Measurements from ENCODE around the gene MBLAC1. TPM values are rescaled to one million over a fixed set of nuclear protein-coding genes. Genes with fewer than 3 reads are reported as not detected.

Gene MBLAC1
- total and polyA plus RNA-seq, 9 of the 15 experiments (the other 6 are each of a cell fraction or from before 2014, with no cell fraction given) = 0.03 to 3.1 (median 0.52) TPM

DNA sequence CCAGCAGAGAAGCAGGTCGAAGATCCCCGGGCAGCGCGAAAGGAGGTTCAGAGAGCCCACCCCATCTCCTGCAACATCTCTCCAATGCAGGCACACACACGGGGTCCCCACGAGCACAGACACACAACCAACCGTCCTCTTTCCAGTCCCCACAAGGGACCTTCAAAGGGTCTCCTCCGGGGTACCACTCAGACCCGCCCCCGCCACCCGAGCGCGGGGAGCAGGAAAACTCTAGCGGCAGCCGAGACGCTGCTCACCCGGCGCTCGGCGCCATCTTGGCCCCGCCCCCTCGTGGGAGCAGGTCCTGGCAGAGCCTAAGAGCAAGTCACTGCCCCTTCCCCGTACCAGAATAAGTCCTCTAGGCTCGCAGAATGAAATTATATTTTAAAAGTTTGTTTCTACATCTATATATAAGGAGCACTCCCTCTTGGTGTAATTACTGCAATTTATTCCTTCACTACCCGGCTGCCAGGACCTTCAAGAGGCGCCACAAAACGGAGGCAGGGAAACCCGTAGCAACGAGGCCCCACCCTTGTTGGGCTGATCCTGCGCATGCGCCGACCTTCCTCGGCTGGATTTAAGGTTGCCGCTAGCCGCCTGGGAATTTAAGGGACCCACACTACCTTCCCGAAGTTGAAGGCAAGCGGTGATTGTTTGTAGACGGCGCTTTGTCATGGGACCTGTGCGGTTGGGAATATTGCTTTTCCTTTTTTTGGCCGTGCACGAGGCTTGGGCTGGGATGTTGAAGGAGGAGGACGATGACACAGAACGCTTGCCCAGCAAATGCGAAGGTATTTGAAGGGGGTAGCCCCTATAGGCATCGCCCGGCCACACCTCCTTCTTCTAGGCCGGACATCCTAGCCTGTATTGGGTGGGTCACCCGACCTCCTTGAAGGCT is 7.4 kb upstream of the MBLAC1 start, which contains the start of the genes CNPY4 and TAF6 (continued):
- TF ChIP-seq, protein P1, sequence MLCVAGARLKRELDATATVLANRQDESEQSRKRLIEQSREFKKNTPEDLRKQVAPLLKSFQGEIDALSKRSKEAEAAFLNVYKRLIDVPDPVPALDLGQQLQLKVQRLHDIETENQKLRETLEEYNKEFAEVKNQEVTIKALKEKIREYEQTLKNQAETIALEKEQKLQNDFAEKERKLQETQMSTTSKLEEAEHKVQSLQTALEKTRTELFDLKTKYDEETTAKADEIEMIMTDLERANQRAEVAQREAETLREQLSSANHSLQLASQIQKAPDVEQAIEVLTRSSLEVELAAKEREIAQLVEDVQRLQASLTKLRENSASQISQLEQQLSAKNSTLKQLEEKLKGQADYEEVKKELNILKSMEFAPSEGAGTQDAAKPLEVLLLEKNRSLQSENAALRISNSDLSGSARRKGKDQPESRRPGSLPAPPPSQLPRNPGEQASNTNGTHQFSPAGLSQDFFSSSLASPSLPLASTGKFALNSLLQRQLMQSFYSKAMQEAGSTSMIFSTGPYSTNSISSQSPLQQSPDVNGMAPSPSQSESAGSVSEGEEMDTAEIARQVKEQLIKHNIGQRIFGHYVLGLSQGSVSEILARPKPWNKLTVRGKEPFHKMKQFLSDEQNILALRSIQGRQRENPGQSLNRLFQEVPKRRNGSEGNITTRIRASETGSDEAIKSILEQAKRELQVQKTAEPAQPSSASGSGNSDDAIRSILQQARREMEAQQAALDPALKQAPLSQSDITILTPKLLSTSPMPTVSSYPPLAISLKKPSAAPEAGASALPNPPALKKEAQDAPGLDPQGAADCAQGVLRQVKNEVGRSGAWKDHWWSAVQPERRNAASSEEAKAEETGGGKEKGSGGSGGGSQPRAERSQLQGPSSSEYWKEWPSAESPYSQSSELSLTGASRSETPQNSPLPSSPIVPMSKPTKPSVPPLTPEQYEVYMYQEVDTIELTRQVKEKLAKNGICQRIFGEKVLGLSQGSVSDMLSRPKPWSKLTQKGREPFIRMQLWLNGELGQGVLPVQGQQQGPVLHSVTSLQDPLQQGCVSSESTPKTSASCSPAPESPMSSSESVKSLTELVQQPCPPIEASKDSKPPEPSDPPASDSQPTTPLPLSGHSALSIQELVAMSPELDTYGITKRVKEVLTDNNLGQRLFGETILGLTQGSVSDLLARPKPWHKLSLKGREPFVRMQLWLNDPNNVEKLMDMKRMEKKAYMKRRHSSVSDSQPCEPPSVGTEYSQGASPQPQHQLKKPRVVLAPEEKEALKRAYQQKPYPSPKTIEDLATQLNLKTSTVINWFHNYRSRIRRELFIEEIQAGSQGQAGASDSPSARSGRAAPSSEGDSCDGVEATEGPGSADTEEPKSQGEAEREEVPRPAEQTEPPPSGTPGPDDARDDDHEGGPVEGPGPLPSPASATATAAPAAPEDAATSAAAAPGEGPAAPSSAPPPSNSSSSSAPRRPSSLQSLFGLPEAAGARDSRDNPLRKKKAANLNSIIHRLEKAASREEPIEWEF (CRISPR knock-in tag; IDR thresholded peaks at IDR 0.05) = no peak
- TF ChIP-seq ZKSCAN8 (CRISPR knock-in tag; IDR thresholded peaks at IDR 0.05) (no peak), HSF4 (CRISPR knock-in tag; IDR thresholded peaks at IDR 0.05; ENCODE audit: borderline replicate concordance) (no peak), ZNF217 (CRISPR knock-in tag; IDR thresholded peaks at IDR 0.05) (no peak), NCOA2 (IDR thresholded peaks at IDR 0.05; ENCODE audit: partially characterized antibody in 2 of 2) (no peak), PURB (CRISPR knock-in tag; IDR thresholded peaks at IDR 0.05; ENCODE audit: low read depth) (no peak), CREB1 (IDR thresholded peaks at IDR 0.05) (0 out of 2 replicates have a peak, but pooled peaks have one; percentile 42), CREB1 (CRISPR knock-in tag; IDR thresholded peaks at IDR 0.05) (peak; percentile 57; the same call in 1 of the 2 replicates), SMARCA5 (IDR thresholded peaks at IDR 0.05) (no peak), MAFK (IDR thresholded peaks at IDR 0.05; ENCODE audit: low read length) (peak; percentile 24; the same call in 1 of the 2 replicates), HCFC1 (IDR thresholded peaks at IDR 0.05; ENCODE audit: low read depth, low read length) (peak; percentile 67), SAFB (IDR thresholded peaks at IDR 0.05; ENCODE audit: borderline replicate concordance, low read depth, low read length) (no peak), DPF2 (IDR thresholded peaks at IDR 0.05) (no peak)
- TF ChIP-seq, protein P2, sequence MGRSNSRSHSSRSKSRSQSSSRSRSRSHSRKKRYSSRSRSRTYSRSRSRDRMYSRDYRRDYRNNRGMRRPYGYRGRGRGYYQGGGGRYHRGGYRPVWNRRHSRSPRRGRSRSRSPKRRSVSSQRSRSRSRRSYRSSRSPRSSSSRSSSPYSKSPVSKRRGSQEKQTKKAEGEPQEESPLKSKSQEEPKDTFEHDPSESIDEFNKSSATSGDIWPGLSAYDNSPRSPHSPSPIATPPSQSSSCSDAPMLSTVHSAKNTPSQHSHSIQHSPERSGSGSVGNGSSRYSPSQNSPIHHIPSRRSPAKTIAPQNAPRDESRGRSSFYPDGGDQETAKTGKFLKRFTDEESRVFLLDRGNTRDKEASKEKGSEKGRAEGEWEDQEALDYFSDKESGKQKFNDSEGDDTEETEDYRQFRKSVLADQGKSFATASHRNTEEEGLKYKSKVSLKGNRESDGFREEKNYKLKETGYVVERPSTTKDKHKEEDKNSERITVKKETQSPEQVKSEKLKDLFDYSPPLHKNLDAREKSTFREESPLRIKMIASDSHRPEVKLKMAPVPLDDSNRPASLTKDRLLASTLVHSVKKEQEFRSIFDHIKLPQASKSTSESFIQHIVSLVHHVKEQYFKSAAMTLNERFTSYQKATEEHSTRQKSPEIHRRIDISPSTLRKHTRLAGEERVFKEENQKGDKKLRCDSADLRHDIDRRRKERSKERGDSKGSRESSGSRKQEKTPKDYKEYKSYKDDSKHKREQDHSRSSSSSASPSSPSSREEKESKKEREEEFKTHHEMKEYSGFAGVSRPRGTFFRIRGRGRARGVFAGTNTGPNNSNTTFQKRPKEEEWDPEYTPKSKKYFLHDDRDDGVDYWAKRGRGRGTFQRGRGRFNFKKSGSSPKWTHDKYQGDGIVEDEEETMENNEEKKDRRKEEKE (IDR thresholded peaks at IDR 0.05; ENCODE audit: borderline replicate concordance in 1 of 2, control insufficient read depth in 1 of 2, low read depth in 2 of 2, low read length in 1 of 2) = no peak
- TF ChIP-seq, protein P3, sequence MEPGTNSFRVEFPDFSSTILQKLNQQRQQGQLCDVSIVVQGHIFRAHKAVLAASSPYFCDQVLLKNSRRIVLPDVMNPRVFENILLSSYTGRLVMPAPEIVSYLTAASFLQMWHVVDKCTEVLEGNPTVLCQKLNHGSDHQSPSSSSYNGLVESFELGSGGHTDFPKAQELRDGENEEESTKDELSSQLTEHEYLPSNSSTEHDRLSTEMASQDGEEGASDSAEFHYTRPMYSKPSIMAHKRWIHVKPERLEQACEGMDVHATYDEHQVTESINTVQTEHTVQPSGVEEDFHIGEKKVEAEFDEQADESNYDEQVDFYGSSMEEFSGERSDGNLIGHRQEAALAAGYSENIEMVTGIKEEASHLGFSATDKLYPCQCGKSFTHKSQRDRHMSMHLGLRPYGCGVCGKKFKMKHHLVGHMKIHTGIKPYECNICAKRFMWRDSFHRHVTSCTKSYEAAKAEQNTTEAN (CRISPR knock-in tag; IDR thresholded peaks at IDR 0.05) = 0 out of 2 replicates have a peak, but pooled peaks have one; percentile 24
- TF ChIP-seq, protein P4, sequence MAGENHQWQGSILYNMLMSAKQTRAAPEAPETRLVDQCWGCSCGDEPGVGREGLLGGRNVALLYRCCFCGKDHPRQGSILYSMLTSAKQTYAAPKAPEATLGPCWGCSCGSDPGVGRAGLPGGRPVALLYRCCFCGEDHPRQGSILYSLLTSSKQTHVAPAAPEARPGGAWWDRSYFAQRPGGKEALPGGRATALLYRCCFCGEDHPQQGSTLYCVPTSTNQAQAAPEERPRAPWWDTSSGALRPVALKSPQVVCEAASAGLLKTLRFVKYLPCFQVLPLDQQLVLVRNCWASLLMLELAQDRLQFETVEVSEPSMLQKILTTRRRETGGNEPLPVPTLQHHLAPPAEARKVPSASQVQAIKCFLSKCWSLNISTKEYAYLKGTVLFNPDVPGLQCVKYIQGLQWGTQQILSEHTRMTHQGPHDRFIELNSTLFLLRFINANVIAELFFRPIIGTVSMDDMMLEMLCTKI (IDR thresholded peaks at IDR 0.05; ENCODE audit: partially characterized antibody) = no peak
